ENCODE measurements around the gene SNCB.

GRCh38 chr5:176608142-176608705 is 22.1 kb downstream of the SNCB start:
- TF ChIP-seq CTCF (conservative IDR thresholded peaks at IDR 0.05 in 1 of 2, IDR thresholded peaks at IDR 0.05 in 1 of 2; ENCODE audit: extremely low read depth in 1 of 2, insufficient read depth in 1 of 2, low read depth in 1 of 2, low read length in 2 of 2) (no peak), EZH2 (IDR thresholded peaks at IDR 0.05; ENCODE audit: borderline replicate concordance, low read length) (no peak)
